Heart right ventricle (tissue), 16 donors: ENCODE measurements around the gene HDAC8. TPM values are rescaled to one million over a fixed set of nuclear protein-coding genes. Genes with fewer than 3 reads are reported as not detected.

ENCODE experiments used
- ATAC-seq, 8 donors: fragments of 200-7000 bp; cut with Tn5 transposase; one replicate each; pipeline ENCODE4 v1.9.1; 2020; ENCODE audit warnings: mild to moderate bottlenecking in 8 of 8, moderate library complexity in 8 of 8, moderate number of reproducible peaks in 1 of 8
- DNase-seq, 2 donors: peaks; one replicate each; pipeline ENCODE4 v3.0.0-alpha.2; 2020
- H3K27ac ChIP-seq, 10 donors: fragments of 200-600 bp; sonication (generic) in 2 of 10; one replicate each; pipeline versions ENCODE4 v1.5.0 to v1.8.0; 2020 to 2022; ENCODE audit warnings: mild to moderate bottlenecking in 3 of 10
- H3K27me3 ChIP-seq, 7 donors: fragments of 200-600 bp; one replicate each; pipeline ENCODE4 v1.8.0; 2021 to 2022; ENCODE audit warnings: mild to moderate bottlenecking in 2 of 7
- H3K36me3 ChIP-seq, 9 donors: fragments of 200-600 bp; sonication (generic) in 1 of 9; one replicate each; pipeline versions ENCODE4 v1.5.0 to v1.8.0; 2020 to 2022; ENCODE audit warnings: mild to moderate bottlenecking in 2 of 9
- H3K4me1 ChIP-seq, 9 donors: fragments of 200-600 bp; sonication (generic) in 1 of 9; one replicate each; pipeline versions ENCODE4 v1.5.0 to v1.8.0; 2020 to 2022; ENCODE audit warnings: mild to moderate bottlenecking in 4 of 9
- H3K4me3 ChIP-seq, 10 donors: fragments of 200-600 bp; sonication (generic) in 2 of 10; one replicate each; pipeline versions ENCODE4 v1.5.0 to v1.8.0; 2020 to 2022; ENCODE audit warnings: mild to moderate bottlenecking in 7 of 10, moderate library complexity in 2 of 10
- H3K9me3 ChIP-seq, 11 donors: fragments of 200-600 bp in 10 of 11; sonication (generic) in 2 of 11; one replicate each; pipeline versions ENCODE4 v1.5.0 to v1.8.0; 2013 to 2022; ENCODE audit warnings: mild to moderate bottlenecking in 2 of 11, control low read depth in 1 of 11, moderate library complexity in 1 of 11
- WGBS, 2 donors: extraction: QIAGEN DNeasy Blood & Tissue Kit; methylation state at CpG; one replicate each; pipeline ENCODE4 v1.1.7; 2013; ENCODE audit warnings: inconsistent platforms in 1 of 2; 5-methylcytosine and 5-hydroxymethylcytosine counted together
- intact Hi-C, 10 donors: fragments of 100-400 bp; cut with DNase I; formaldehyde crosslinking; loops; one replicate each; pipeline versions ENCODE4 v1.11.1 to v1.14.2; 2022
- polyA plus RNA-seq, 2 donors: library from polyadenylated mRNA; stranded (reverse); fragments of 200-250 nt; gene quantifications; one replicate each; pipeline ENCODE4 v1.2.3, GENCODE V29; 2013
- total RNA-seq, 10 donors: library from RNA; stranded (reverse); fragmentation: NEBNext Ultra II Directional in 3 of 10; extraction: Animal tissue kit (Norgen Biotek cat#: 25700) in 3 of 10; gene quantifications; one replicate each; pipeline versions ENCODE4 v1.2.1 to v1.2.4, GENCODE V29; 2021 to 2023
- TF ChIP-seq, protein P1 (sequence below), 9 donors: fragments of 200-600 bp; sonication (generic) in 2 of 9; IDR thresholded peaks; one replicate each; pipeline versions ENCODE4 v1.5.0 to v1.8.0; 2021 to 2022; ENCODE audit warnings: antibody characterized with exemption in 9 of 9, mild to moderate bottlenecking in 5 of 9, moderate library complexity in 1 of 9
- donor health status: Arrhythmogenic right ventricular cardiomyopathy.
- donor health status: ischemic (EF 13 %, LVEDD 7.1; RV severe dilation, severe dysfunction).
- donor health status: healthy with polysubstance abuse.
- donor health status: DM: no; HTN: yes; CAD: no.
- donor health status: DM: no; HTN: no; CAD: no.
- donor health status: ischemic (EF 25% LVEDD 6.9; RV normal size, moderate dysfunction).
- donor health status: ischemic (EF 25% LVEDD 5.7; RV mildly dilated, moderate dysfunction).
- donor health status: healthy.
- donor health status: DM: yes; HTN: yes; CAD: no.
- donor health status: Ischemic cardiomyopathy.
- donor health status: ischemic (EF 35%, LVEDD 5.7; RV mildly dilated, moderate dysfunction).
- donor health status: nonischemic (EF 11% LVEDD 7.7; RV severe dilation, severe dysfunction).
- donor health status: DM: yes; HTN: yes; CAD: no.
- donor health status: PGD.
- donor health status: ischemic (EF 29% LVEDD 5.4; RV normal size, mild dysfunction).
- donor health status: nonischemic (EF 23%, LVEDD 6.1; RV moderate dilation, normal function).

HDAC8 gene
- total and polyA plus RNA-seq, 12 donors, result 15.9 to 48.1 (median 19.5) TPM

DNA sequence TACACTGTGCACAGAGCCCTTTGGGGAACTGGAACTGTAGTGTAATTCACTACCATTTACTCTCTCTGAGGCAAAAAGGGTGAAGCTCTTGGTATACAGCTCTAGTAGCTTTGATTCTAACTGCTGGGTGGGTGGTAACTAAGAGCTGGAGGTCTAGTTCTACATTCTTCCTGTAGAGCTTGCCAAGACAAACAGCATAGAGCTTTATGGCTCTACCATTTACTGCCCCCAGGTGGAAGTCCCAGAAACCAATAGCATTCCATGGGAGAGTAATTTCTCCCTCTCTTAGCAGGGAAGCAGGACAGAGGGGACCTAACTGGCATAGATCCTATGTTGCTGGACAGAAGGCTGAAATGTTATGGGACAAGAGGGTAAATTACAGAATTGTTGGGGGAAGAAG lies 26.7 kb downstream of the HDAC8 start:
- H3K27me3 ChIP-seq, result peaks cover 0 to 3% (median 0%) of the 10 kb centered on the region in 7 donors
- intact Hi-C loops, result loop anchor here in 5 of 10 donors (10.0 kb wide), 4 partner anchors 161 to 541 kb away; partner anchors contain the start of gene CITED1 (in 2 of the 5)
- peaks cover 0 to 4% (median 0%) of the 10 kb centered on the region in 9 donors for H3K36me3 ChIP-seq
- H3K4me1 ChIP-seq, result no peaks in the 10 kb centered on the region
- H3K27ac ChIP-seq, result no peak overlapping the region
- TF ChIP-seq, protein P1, sequence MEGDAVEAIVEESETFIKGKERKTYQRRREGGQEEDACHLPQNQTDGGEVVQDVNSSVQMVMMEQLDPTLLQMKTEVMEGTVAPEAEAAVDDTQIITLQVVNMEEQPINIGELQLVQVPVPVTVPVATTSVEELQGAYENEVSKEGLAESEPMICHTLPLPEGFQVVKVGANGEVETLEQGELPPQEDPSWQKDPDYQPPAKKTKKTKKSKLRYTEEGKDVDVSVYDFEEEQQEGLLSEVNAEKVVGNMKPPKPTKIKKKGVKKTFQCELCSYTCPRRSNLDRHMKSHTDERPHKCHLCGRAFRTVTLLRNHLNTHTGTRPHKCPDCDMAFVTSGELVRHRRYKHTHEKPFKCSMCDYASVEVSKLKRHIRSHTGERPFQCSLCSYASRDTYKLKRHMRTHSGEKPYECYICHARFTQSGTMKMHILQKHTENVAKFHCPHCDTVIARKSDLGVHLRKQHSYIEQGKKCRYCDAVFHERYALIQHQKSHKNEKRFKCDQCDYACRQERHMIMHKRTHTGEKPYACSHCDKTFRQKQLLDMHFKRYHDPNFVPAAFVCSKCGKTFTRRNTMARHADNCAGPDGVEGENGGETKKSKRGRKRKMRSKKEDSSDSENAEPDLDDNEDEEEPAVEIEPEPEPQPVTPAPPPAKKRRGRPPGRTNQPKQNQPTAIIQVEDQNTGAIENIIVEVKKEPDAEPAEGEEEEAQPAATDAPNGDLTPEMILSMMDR (IDR thresholded peaks at IDR 0.05), result peak in 1 of 9 donors; percentile 23
- no peak for ATAC-seq
- no peaks in the 10 kb centered on the region for H3K9me3 ChIP-seq
- no peak overlapping the region for H3K4me3 ChIP-seq
- DNase-seq, result no peak

- Histone ChIP-seq H3K9me3 (no peaks in the 10 kb centered on the region), H3K4me3 (no peak overlapping the region), H3K36me3 (peaks cover 0 to 4% (median 0%) of the 10 kb centered on the region in 9 donors), H3K27ac (peak overlapping the region in 2 of 10 donors; percentile 10 to 48), H3K4me1 (peaks cover 0 to 32% (median 0%) of the 10 kb centered on the region in 9 donors), H3K27me3 (peaks cover 0 to 16% (median 0%) of the 10 kb centered on the region in 7 donors)
- WGBS, 2 donors, result 3 to 7% methylated on average over 5 of the region's 5 CpGs
- TF ChIP-seq, protein P1 (IDR thresholded peaks at IDR 0.05), result peak in 7 of 9 donors; percentile 25 to 60 (median 43)
- DNase-seq, result no peak
- peak in 7 of 8 donors; percentile 36 to 79 (median 69) for ATAC-seq
- intact Hi-C loops, result loop anchor here in 6 of 10 donors (5.0 to 10.0 kb wide), 5 partner anchors 156 to 536 kb away; partner anchors contain the start of gene CITED1 (in 2 of the 6)
Measured at GRCh38 chrX:72540318-72540717, 32.3 kb downstream of the HDAC8 start.

GRCh38 chrX:72539822-72540221 lies 32.8 kb downstream of the HDAC8 start:
- peaks cover 0 to 4% (median 0%) of the 10 kb centered on the region in 9 donors for H3K36me3 ChIP-seq
- H3K4me3 ChIP-seq, result no peak overlapping the region
- ATAC-seq (peak in 3 of 8 donors; percentile 31 to 59 (median 39)), DNase-seq (no peak)
- H3K9me3 ChIP-seq, result no peaks in the 10 kb centered on the region
- H3K27me3 ChIP-seq, result peaks cover 0 to 16% (median 0%) of the 10 kb centered on the region in 7 donors
- H3K4me1 ChIP-seq, result peaks cover 0 to 32% (median 0%) of the 10 kb centered on the region in 9 donors
- TF ChIP-seq, protein P1 (IDR thresholded peaks at IDR 0.05), result no peak
- 50 to 70% methylated on average over 2 of the region's 2 CpGs for WGBS, 2 donors
- peak overlapping the region in 2 of 10 donors; percentile 10 to 48 for H3K27ac ChIP-seq
- intact Hi-C loops, result loop anchor here in 7 of 10 donors (5.0 to 10.0 kb wide), 7 partner anchors 155 to 535 kb away; partner anchors contain the start of gene CITED1 (in 3 of the 7)

- peak; percentile 38 to 96 (median 88) for ATAC-seq
- TF ChIP-seq, protein P1 (IDR thresholded peaks at IDR 0.05), result no peak
- Histone ChIP-seq H3K9me3 (no peaks in the 10 kb centered on the region), H3K4me1 (peaks cover 0 to 32% (median 0%) of the 10 kb centered on the region in 9 donors), H3K4me3 (no peak overlapping the region), H3K27ac (peak overlapping the region in 5 of 10 donors; percentile 35 to 73 (median 58)), H3K27me3 (peaks cover 0 to 16% (median 0%) of the 10 kb centered on the region in 7 donors), H3K36me3 (no peaks in the 10 kb centered on the region)
- intact Hi-C loops, result loop anchor here in 2 of 10 donors (5.0 kb wide), 2 partner anchors 229 to 234 kb away; partner anchors contain the start of gene CITED1 (in 1 of the 2)
- WGBS, 2 donors, result 76 to 91% methylated on average over 1 of the region's 1 CpG
- DNase-seq, result peak in 1 of 2 donors; percentile 23
Measured at GRCh38 chrX:72536542-72536941, 36.1 kb downstream of the HDAC8 start.
